ENCODE measurements around the gene EHD3. TPM values are rescaled to one million over a fixed set of nuclear protein-coding genes. Genes with fewer than 3 reads are reported as not detected.

Gene EHD3
- total RNA-seq, 1 donor from 2014 or later = 29.7 TPM

- Histone ChIP-seq H3K4me3 (no peak overlapping the region), H3K4me1 (peaks cover 22% of the 10 kb centered on the region), H3K27ac (replicated peaks) (no peak overlapping the region), H3K27me3 (ENCODE audit: low read depth) (no peaks in the 10 kb centered on the region), H3K9me3 (replicated peaks) (no peaks in the 10 kb centered on the region), H3K36me3 (peaks cover 29% of the 10 kb centered on the region)
- no peak for DNase-seq
- no peak for TF ChIP-seq CTCF (IDR thresholded peaks at IDR 0.05; ENCODE audit: borderline replicate concordance)
- intact Hi-C loops (cut with micrococcal nuclease) = no loop called here
These were observed 22.8 kb downstream of the EHD3 start for GRCh38 chr2:31256611-31257382.

- peaks cover 40% of the 10 kb centered on the region for H3K36me3 ChIP-seq
- H3K9me3 ChIP-seq (replicated peaks) = no peaks in the 10 kb centered on the region
- DNase-seq = no peak
- H3K27me3 ChIP-seq (ENCODE audit: low read depth) = no peaks in the 10 kb centered on the region
- intact Hi-C loops (cut with micrococcal nuclease) = no loop called here
- H3K27ac ChIP-seq (replicated peaks) = no peak overlapping the region
- no peak for TF ChIP-seq CTCF (IDR thresholded peaks at IDR 0.05; ENCODE audit: borderline replicate concordance)
- no peak overlapping the region for H3K4me3 ChIP-seq
- H3K4me1 ChIP-seq = peaks cover 19% of the 10 kb centered on the region
These were observed 24.4 kb downstream of the EHD3 start for GRCh38 chr2:31258351-31258750.

GRCh38 chr2:31259075-31259474 lies 25.1 kb downstream of the EHD3 start:
- Histone ChIP-seq H3K4me1 (peaks cover 22% of the 10 kb centered on the region), H3K36me3 (peaks cover 40% of the 10 kb centered on the region), H3K4me3 (no peak overlapping the region), H3K27me3 (ENCODE audit: low read depth) (no peaks in the 10 kb centered on the region), H3K27ac (replicated peaks) (no peak overlapping the region), H3K9me3 (replicated peaks) (no peaks in the 10 kb centered on the region)
- intact Hi-C loops (cut with micrococcal nuclease) = no loop called here
- no peak for TF ChIP-seq CTCF (IDR thresholded peaks at IDR 0.05; ENCODE audit: borderline replicate concordance)
- no peak for DNase-seq

- Histone ChIP-seq H3K27ac (replicated peaks) (no peak overlapping the region), H3K27me3 (ENCODE audit: low read depth) (no peaks in the 10 kb centered on the region), H3K36me3 (peaks cover 32% of the 10 kb centered on the region), H3K4me3 (no peak overlapping the region), H3K4me1 (peaks cover 23% of the 10 kb centered on the region), H3K9me3 (replicated peaks) (no peaks in the 10 kb centered on the region)
- intact Hi-C loops (cut with micrococcal nuclease) = no loop called here
- no peak for TF ChIP-seq CTCF (IDR thresholded peaks at IDR 0.05; ENCODE audit: borderline replicate concordance)
- DNase-seq = no peak
These were observed 26.9 kb downstream of the EHD3 start for GRCh38 chr2:31260870-31261269.

- Histone ChIP-seq H3K9me3 (replicated peaks) (no peaks in the 10 kb centered on the region), H3K4me1 (peaks cover 11% of the 10 kb centered on the region), H3K27ac (replicated peaks) (no peak overlapping the region), H3K4me3 (no peak overlapping the region), H3K27me3 (ENCODE audit: low read depth) (no peaks in the 10 kb centered on the region), H3K36me3 (peaks cover 32% of the 10 kb centered on the region)
- no peak for DNase-seq
- intact Hi-C loops (cut with micrococcal nuclease) = no loop called here
- peak; percentile 57 for TF ChIP-seq CTCF (IDR thresholded peaks at IDR 0.05; ENCODE audit: borderline replicate concordance)
These were observed 29.8 kb downstream of the EHD3 start for GRCh38 chr2:31263636-31264190.
